Naive thymus-derived CD4-positive, alpha-beta T cell (primary cell): ENCODE measurements around the gene NRF1. TPM values are rescaled to one million over a fixed set of nuclear protein-coding genes. Genes with fewer than 3 reads are reported as not detected.
"Not testable (repeated sequence)": the region's sequence is repeated elsewhere in the genome, so short reads cannot be mapped to it uniquely, and the experiment has no call there.

Experiments
- ATAC-seq: fragments of 150-1000 bp; cut with Tn5 transposase; 2 replicates; pipeline ENCODE4 v1.10.0; 2021; ENCODE audit warnings: mild to moderate bottlenecking, moderate library complexity
- CTCF ChIA-PET: fragments of 350-600 bp; sonication (Branson Sonifier 250); formaldehyde crosslinking; loops from one replicate; lab custom pipeline; 2021; ENCODE audit warnings: antibody characterized with exemption; lab: Charles Lee
- POLR2A ChIA-PET: fragments of 350-600 bp; sonication (Branson Sonifier 250); formaldehyde crosslinking; loops from one replicate; lab custom pipeline; 2021; ENCODE audit warnings: antibody characterized with exemption, inconsistent platforms; lab: Charles Lee
- DNase-seq, 9 donors: peaks; one replicate each; pipeline versions ENCODE4 v3.0.0 to v3.0.0-alpha.2; 2020 to 2022; ENCODE audit warnings: mixed read lengths in 1 of 9
- H3K27ac ChIP-seq: one replicate; pipeline ENCODE4 v1.7.0; 2013; ENCODE audit warnings: mild to moderate bottlenecking, low read depth, low read length, moderate library complexity
- H3K27me3 ChIP-seq, 2 donors: one replicate each; pipeline ENCODE4 v1.7.0; 2013; ENCODE audit warnings: low read length in 2 of 2, mild to moderate bottlenecking in 2 of 2, moderate library complexity in 2 of 2; ENCODE audit not compliant: control insufficient read depth in 2 of 2, insufficient read depth in 2 of 2
- H3K36me3 ChIP-seq, 3 experiments: 1 replicate in 2 of 3; 2 replicates in 1 of 3; pipeline ENCODE4 v1.7.0; 2013; ENCODE audit warnings: low read length in 3 of 3, mild to moderate bottlenecking in 3 of 3, moderate library complexity in 1 of 3; ENCODE audit not compliant: insufficient read depth in 3 of 3, control insufficient read depth in 2 of 3
- H3K4me1 ChIP-seq, 2 donors: one replicate each; pipeline ENCODE4 v1.7.0; 2013; ENCODE audit warnings: low read length in 2 of 2, mild to moderate bottlenecking in 2 of 2, moderate library complexity in 1 of 2; ENCODE audit not compliant: control insufficient read depth in 2 of 2, insufficient read depth in 2 of 2
- H3K4me3 ChIP-seq: 2 replicates; pipeline ENCODE4 v1.7.0; 2013; ENCODE audit warnings: mild to moderate bottlenecking, low read length
- H3K9me3 ChIP-seq, 3 experiments: 1 replicate in 2 of 3; 2 replicates in 1 of 3; pipeline ENCODE4 v1.7.0; 2013; ENCODE audit warnings: low read length in 3 of 3; ENCODE audit not compliant: control insufficient read depth in 2 of 3
- H3K27ac Mint-ChIP-seq, 9 donors: one replicate each; pipeline ENCODE4 v1.8.0; 2020 to 2022; ENCODE audit warnings: mixed read lengths in 9 of 9, mild to moderate bottlenecking in 8 of 9, moderate library complexity in 5 of 9, inconsistent platforms in 2 of 9
- H3K27me3 Mint-ChIP-seq, 5 donors: one replicate each; pipeline ENCODE4 v1.8.0; 2021 to 2022; ENCODE audit warnings: mixed read lengths in 5 of 5, mild to moderate bottlenecking in 1 of 5
- H3K36me3 Mint-ChIP-seq, 5 donors: one replicate each; pipeline ENCODE4 v1.8.0; 2020 to 2022; ENCODE audit warnings: mixed read lengths in 5 of 5, mild to moderate bottlenecking in 3 of 5, inconsistent platforms in 1 of 5
- H3K4me1 Mint-ChIP-seq, 7 donors: one replicate each; pipeline ENCODE4 v1.8.0; 2020 to 2022; ENCODE audit warnings: mixed read lengths in 7 of 7, mild to moderate bottlenecking in 3 of 7, inconsistent platforms in 1 of 7
- H3K4me3 Mint-ChIP-seq, 10 donors: one replicate each; pipeline ENCODE4 v1.8.0; 2020 to 2022; ENCODE audit warnings: mild to moderate bottlenecking in 10 of 10, mixed read lengths in 10 of 10, moderate library complexity in 6 of 10, inconsistent platforms in 2 of 10
- H3K9me3 Mint-ChIP-seq, 11 donors: one replicate each; pipeline ENCODE4 v1.8.0; 2020 to 2022; ENCODE audit warnings: mixed read lengths in 11 of 11, mild to moderate bottlenecking in 4 of 11, inconsistent platforms in 1 of 11, moderate library complexity in 1 of 11
- intact Hi-C, 2 donors: fragments of 100-400 bp; cut with micrococcal nuclease; formaldehyde crosslinking; loops; one replicate each; pipeline ENCODE4 v1.15.1; 2023
- polyA plus RNA-seq, 2 donors: library from polyadenylated mRNA; unstranded; fragments of 300-500 nt; fragmentation: Illumina TruSeq; gene quantifications; one replicate each; pipeline ENCODE4 v1.2.3, GENCODE V29; 2021
- total RNA-seq, 6 experiments: library from RNA in 5 of 6; stranded (reverse) in 5 of 6; gene quantifications; 1 replicate in 5 of 6; 2 replicates in 1 of 6; pipeline ENCODE4 v1.2.3 and lab custom pipeline; 2021 to 2026

NRF1 gene
- total and polyA plus RNA-seq, 7 experiments from 2014 or later: 24.7 to 49.3 (median 35.3) TPM

DNA sequence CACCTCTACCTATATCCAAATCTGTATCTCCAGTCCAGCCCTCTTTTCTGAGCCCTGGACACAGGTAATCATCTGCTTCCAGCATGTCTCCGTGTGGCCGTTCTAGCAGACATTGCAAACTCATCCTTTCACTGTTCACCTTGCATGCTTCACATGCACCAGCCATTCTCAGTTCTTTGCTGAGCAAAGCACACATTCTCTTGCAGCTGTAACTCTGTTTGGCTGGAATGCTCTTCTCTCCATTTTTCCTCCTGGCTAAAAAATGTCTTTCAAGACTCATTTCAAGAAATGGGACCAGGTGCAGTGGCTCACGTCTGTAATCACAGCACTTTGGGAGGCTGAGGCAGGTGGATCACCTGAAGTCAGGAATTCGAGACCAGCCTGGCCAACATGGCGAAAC lies 40.3 kb upstream of the NRF1 start:
- Mint-ChIP-seq H3K27me3 (peaks cover 9 to 22% (median 16%) of the 10 kb centered on the region in 5 donors), H3K36me3 (peaks cover 0 to 12% (median 4%) of the 10 kb centered on the region in 5 donors), H3K4me3 (no peak overlapping the region), H3K4me1 (peaks cover 0 to 3% (median 0%) of the 10 kb centered on the region in 7 donors), H3K27ac (no peak overlapping the region), H3K9me3 (peaks cover 5 to 20% (median 11%) of the 10 kb centered on the region in 11 donors)
- Histone ChIP-seq H3K27me3 (no peaks in the 10 kb centered on the region), H3K9me3 (no peaks in the 10 kb centered on the region), H3K4me3 (no peak overlapping the region), H3K4me1 (no peaks in the 10 kb centered on the region), H3K36me3 (no peaks in the 10 kb centered on the region), H3K27ac (no peak overlapping the region)
- ChIA-PET POLR2A (no interaction called here), CTCF (no interaction called here)
- DNase-seq: no peak
- intact Hi-C loops: no loop called here
- no peak for ATAC-seq

DNA sequence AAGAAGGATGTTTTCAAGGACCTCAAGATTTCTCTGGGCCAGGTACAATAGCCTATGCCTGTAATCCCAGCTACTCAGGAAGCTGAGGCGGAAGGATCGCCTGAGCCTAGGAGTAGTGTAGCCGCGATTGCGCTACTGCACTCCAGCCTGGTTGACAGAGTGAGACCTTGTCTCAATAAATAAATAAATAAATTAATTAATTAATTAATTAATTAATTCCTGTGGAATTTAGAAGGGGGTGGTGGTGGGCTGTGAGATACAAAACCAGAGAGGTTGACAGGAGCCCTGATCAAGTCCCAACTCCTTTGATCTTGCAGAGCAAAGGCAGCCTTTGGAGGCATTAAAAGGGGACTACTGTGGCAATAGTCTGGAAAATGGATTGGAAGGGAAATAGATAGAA lies 39.3 kb upstream of the NRF1 start:
- H3K36me3 Mint-ChIP-seq: peaks cover 0 to 9% (median 1%) of the 10 kb centered on the region in 5 donors
- CTCF ChIA-PET: no interaction called here

DNA sequence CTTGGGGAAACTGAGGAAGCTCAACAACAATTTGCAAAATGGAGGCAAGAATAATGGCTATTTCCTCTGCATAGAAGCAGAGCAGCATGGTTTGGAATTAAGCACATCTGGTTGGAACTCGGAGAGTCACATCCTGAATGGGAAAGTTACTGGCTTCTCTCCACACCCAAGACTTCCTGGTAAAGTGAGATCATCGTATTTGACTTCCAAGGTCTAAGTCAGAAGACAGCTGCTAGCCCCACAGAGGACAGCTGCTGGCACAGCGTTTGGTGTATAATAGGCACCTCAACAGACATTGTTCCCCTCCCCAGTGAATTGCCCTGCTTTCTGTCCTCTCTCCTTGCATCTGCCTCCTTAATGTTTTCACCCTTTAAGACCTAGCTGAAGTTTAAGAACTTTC lies 37.0 kb upstream of the NRF1 start:
- Histone ChIP-seq H3K36me3 (no peaks in the 10 kb centered on the region), H3K27me3 (no peaks in the 10 kb centered on the region), H3K27ac (no peak overlapping the region), H3K4me1 (no peaks in the 10 kb centered on the region), H3K9me3 (peaks cover 0 to 12% (median 0%) of the 10 kb centered on the region in 3 experiments), H3K4me3 (no peak overlapping the region)
- H3K4me3 Mint-ChIP-seq: no peak overlapping the region
- DNase-seq: no peak
- ChIA-PET CTCF (no interaction called here), POLR2A (no interaction called here)
- no peak for ATAC-seq
- peaks cover 0 to 8% (median 0%) of the 10 kb centered on the region in 5 donors for H3K27me3 Mint-ChIP-seq
- H3K36me3 Mint-ChIP-seq: peaks cover 0 to 4% (median 0%) of the 10 kb centered on the region in 5 donors
- no peaks in the 10 kb centered on the region for H3K4me1 Mint-ChIP-seq
- intact Hi-C loops: no loop called here
- H3K27ac Mint-ChIP-seq: no peak overlapping the region
- H3K9me3 Mint-ChIP-seq: peaks cover 5 to 29% (median 12%) of the 10 kb centered on the region in 11 donors

More for the DNA sequence above, 39.3 kb upstream of the NRF1 start:
- Histone ChIP-seq H3K4me3 (no peak overlapping the region), H3K36me3 (no peaks in the 10 kb centered on the region), H3K27ac (no peak overlapping the region), H3K9me3 (no peaks in the 10 kb centered on the region), H3K27me3 (no peaks in the 10 kb centered on the region), H3K4me1 (no peaks in the 10 kb centered on the region)
- POLR2A ChIA-PET: no interaction called here
- ATAC-seq (no peak), DNase-seq (no peak)
- Mint-ChIP-seq H3K27ac (no peak overlapping the region), H3K4me1 (no peaks in the 10 kb centered on the region), H3K4me3 (no peak overlapping the region), H3K9me3 (peaks cover 5 to 19% (median 11%) of the 10 kb centered on the region in 11 donors), H3K27me3 (peaks cover 5 to 14% (median 11%) of the 10 kb centered on the region in 5 donors)
- intact Hi-C loops: no loop called here

DNA sequence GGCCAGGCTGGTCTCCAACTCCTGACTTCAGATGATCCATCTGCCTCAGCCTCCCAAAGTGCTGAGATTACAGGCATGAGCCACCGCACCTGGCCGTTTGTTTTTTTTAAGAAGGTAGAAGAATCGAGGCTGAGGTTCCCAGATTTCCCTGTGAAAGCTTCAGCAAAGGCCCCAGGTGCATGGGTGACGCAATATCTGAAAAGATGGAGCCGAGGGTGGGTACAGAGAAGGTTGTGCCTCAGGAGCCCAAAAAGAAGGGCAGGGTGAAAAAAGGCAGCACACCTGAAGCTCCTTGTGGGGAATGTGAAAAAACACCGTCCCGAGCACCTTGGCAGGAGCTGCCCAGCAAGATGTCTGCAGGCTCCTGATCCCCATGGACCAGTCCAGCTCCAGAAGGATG lies 35.8 kb upstream of the NRF1 start:
- H3K4me1 ChIP-seq: no peaks in the 10 kb centered on the region
- peaks cover 0 to 8% (median 0%) of the 10 kb centered on the region in 5 donors for H3K27me3 Mint-ChIP-seq
- H3K27ac ChIP-seq: no peak overlapping the region
- ATAC-seq (no peak), DNase-seq (no peak)
- peaks cover 0 to 4% (median 0%) of the 10 kb centered on the region in 5 donors for H3K36me3 Mint-ChIP-seq
- peaks cover 0 to 12% (median 0%) of the 10 kb centered on the region in 3 experiments for H3K9me3 ChIP-seq
- H3K36me3 ChIP-seq: no peaks in the 10 kb centered on the region
- ChIA-PET CTCF (no interaction called here), POLR2A (no interaction called here)
- no peak overlapping the region for H3K4me3 ChIP-seq
- H3K4me1 Mint-ChIP-seq: no peaks in the 10 kb centered on the region
- H3K9me3 Mint-ChIP-seq: peaks cover 5 to 29% (median 12%) of the 10 kb centered on the region in 11 donors
- no peak overlapping the region for H3K4me3 Mint-ChIP-seq
- intact Hi-C loops: no loop called here
- H3K27me3 ChIP-seq: no peaks in the 10 kb centered on the region
- no peak overlapping the region for H3K27ac Mint-ChIP-seq

GRCh38 chr7:129576138-129576537 lies 35.4 kb upstream of the NRF1 start:
- CTCF ChIA-PET: no interaction called here
- no peaks in the 10 kb centered on the region for H3K4me1 Mint-ChIP-seq
- peak overlapping the region in 1 of 10 donors; percentile 53 for H3K4me3 Mint-ChIP-seq
- H3K9me3 Mint-ChIP-seq: peaks cover 5 to 29% (median 12%) of the 10 kb centered on the region in 11 donors
- H3K4me1 ChIP-seq: no peaks in the 10 kb centered on the region
- H3K27me3 Mint-ChIP-seq: peaks cover 0 to 10% (median 0%) of the 10 kb centered on the region in 5 donors
- H3K36me3 Mint-ChIP-seq: peaks cover 0 to 4% (median 0%) of the 10 kb centered on the region in 5 donors
- H3K9me3 ChIP-seq: peaks cover 0 to 12% (median 0%) of the 10 kb centered on the region in 3 experiments
- POLR2A ChIA-PET: no interaction called here
- no peak for DNase-seq
- no peaks in the 10 kb centered on the region for H3K27me3 ChIP-seq
- H3K27ac Mint-ChIP-seq: no peak overlapping the region
- ATAC-seq: no peak
- H3K4me3 ChIP-seq: no peak overlapping the region
- H3K27ac ChIP-seq: no peak overlapping the region
- intact Hi-C loops: no loop called here
- no peaks in the 10 kb centered on the region for H3K36me3 ChIP-seq

- Mint-ChIP-seq H3K4me3 (no peak overlapping the region), H3K27ac (no peak overlapping the region), H3K4me1 (no peaks in the 10 kb centered on the region), H3K27me3 (peaks cover 0 to 8% (median 0%) of the 10 kb centered on the region in 5 donors), H3K36me3 (peaks cover 0 to 4% (median 0%) of the 10 kb centered on the region in 5 donors), H3K9me3 (peaks cover 5 to 29% (median 12%) of the 10 kb centered on the region in 11 donors)
- ChIA-PET CTCF (no interaction called here), POLR2A (no interaction called here)
- Histone ChIP-seq H3K4me3 (no peak overlapping the region), H3K36me3 (no peaks in the 10 kb centered on the region), H3K4me1 (no peaks in the 10 kb centered on the region), H3K9me3 (peaks cover 0 to 12% (median 0%) of the 10 kb centered on the region in 3 experiments), H3K27me3 (no peaks in the 10 kb centered on the region), H3K27ac (no peak overlapping the region)
- DNase-seq (no peak), ATAC-seq (no peak)
- intact Hi-C loops: no loop called here
Observed at GRCh38 chr7:129578829-129579228, 32.7 kb upstream of the NRF1 start.

DNA sequence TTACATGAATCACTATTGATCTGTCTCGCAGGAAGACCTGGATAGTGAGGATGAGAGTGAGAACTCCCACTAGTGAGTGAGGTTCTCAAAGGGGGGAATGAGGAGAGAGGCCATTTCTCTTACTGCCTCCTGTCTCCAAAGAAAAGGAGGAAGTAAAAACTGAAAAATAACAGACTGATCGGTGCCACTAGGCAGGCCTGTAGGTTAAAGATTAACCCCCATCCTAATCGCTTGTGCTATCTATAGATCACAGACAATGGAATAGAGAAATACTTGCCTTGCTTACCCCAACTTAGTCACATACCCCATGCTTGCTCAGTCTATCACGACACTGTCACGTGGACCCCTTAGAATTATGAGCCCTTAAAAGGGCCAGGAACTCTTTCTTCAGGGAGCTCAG lies 25.3 kb upstream of the NRF1 start:
- ATAC-seq, H3K4me1 ChIP-seq, POLR2A ChIA-PET, intact Hi-C loops, H3K4me1 Mint-ChIP-seq, H3K4me3 Mint-ChIP-seq, H3K27ac Mint-ChIP-seq, CTCF ChIA-PET, H3K27me3 ChIP-seq, H3K36me3 ChIP-seq, H3K27ac ChIP-seq, H3K4me3 ChIP-seq, DNase-seq: not testable (repeated sequence)
- peaks cover 0 to 28% (median 0%) of the 10 kb centered on the region in 3 experiments for H3K9me3 ChIP-seq
- peaks cover 0 to 41% (median 16%) of the 10 kb centered on the region in 11 donors for H3K9me3 Mint-ChIP-seq
- peaks cover 0 to 16% (median 0%) of the 10 kb centered on the region in 5 donors for H3K36me3 Mint-ChIP-seq
- peaks cover 0 to 12% (median 9%) of the 10 kb centered on the region in 5 donors for H3K27me3 Mint-ChIP-seq
